ELR (cell line): ENCODE results near the gene CDK11A.
"Not testable (repeated sequence)": the region's sequence is repeated elsewhere in the genome, so short reads cannot be mapped to it uniquely, and the experiment has no call there.

ENCODE experiments used
- DNase-seq: peaks from one replicate; pipeline ENCODE4 v3.0.0-alpha.2; 2015; ENCODE audit warnings: low read depth

The CDK11A gene

DNA sequence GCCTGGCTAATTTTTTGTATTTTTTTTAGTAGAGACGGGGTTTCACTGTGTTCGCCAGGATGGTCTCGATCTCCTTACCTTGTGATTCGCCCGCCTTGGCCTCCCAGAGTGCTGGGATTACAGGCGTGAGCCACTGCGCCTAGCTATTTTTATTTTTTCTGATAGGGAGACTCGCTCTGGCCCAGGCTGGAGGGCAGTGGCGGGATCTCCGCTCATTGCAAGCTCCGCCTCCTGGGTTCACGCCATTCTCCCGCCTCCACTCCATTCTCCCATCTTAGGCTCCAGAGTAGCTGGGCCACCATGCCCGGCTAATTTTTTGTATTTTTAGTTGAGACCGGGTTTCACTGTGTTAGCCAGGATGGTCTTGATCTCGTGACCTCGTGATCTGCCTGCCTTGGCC, 1.9 kb upstream of the CDK11A start:
- not testable (repeated sequence) for DNase-seq

DNA sequence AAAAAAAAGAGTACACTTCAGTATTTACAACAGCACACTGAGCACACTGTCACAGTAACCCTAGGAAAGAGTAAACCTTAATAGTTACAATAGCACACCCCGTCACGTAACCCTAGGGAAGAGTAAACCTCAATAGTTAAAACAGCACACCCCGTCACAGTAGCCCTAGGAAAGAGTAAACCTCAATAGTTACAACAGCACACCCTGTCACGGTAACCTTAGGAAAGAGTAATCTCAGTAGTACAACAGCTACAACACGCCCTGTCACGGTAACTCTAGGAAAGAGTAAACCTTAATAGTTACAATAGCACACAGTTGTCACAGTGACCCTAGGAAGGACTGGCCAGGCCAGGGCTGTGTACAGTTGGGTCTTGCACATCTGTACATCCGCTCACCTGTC, 3.0 kb downstream of the CDK11A start:
- no peak for DNase-seq

DNA sequence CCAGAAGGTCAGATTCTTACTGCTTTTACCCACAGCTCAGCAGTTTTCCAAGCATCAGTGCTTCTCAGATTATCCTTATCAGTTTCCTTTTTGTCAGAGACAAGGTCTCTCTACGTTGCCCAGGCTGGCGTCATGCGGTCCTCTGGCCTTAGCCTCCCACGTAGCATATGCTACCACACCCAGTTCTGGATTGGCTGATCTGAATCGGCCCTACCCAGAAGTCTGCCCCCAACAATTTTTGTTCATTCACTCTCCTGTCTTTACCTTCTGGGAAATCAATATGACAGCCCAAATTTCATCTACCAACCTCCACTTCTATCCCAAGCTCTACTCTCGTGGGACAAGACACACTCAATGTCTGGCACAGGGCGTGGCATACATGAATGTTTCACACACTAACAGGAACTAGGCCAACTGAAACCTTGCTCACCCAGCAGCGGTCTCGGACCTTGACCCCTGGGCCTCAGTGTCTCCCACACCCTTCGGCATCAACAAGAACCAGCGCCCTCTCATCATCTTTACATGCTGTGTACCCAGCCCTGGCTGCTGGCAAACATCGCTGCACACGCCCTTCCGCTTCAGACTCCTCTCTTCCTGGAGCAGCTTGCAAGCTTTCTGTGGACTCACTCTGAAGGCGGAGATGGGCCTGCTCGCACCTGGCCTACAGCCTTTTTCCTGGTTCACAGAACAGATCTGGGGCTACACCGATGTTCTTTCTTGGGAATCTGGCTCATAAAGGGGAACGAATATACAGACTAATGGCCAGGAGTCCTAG, 8.9 kb downstream of the CDK11A start:
- DNase-seq, result not testable (repeated sequence)

DNA sequence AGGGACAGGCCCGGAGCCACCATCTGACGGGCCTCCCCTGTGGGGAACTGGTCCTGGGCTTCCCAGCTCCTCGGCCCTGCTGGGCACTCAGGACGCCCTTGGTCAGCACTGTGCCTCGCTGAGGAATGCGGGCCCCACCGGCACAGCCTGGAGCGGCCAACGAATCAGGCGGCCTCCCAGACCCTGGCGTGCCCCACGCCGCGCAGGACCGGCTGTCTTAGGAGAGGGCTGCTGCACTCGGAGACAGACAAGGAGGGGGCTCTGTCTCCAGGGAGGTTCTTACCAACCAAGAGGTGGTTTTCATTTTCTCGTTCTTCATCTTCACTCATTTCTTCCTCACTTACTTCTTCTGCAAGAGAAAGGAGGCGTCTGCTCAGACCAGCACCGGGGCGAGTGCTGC, 16.3 kb downstream of the CDK11A start:
- DNase-seq, result not testable (repeated sequence)

DNA sequence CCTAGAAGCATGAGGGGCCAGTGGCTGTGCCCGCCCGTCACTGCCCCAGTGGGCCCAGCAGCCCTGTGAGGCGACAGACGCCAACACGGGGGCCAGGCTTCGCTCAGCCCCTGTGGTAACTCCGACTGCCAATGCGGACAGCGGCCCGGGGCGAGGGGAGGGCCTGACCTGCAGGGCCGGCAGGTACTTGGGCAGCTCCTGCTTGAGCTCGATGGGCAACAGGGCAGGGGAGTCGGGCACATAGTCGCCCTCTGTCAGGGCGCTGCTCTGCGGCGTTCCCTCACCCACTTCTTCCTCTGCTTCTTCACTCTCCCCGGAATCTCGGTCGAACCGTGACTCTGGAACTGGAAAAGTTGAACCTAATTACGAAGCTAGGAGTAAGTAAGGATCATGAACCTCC, 16.9 kb downstream of the CDK11A start:
- DNase-seq, result not testable (repeated sequence)

DNA sequence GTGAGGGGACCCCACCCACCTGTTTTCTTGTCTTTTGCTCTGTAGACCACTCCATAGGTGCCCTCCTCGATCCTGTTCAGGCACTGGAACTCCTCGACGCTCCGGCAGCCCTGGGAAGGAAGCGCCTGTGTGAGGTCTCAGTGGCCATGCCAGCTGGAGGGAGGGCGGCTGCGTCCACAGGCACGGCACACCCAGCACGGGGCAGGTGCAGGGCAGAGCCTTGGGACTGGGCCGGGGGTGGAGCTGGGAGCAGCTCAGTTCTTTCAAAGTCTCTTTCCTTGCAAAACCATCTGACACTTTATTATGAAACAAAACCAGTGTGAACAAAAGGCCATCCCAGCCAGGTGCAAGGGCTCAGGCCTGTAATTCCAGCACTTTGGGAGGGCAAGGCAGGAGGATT, 18.5 kb downstream of the CDK11A start:
- not testable (repeated sequence) for DNase-seq

DNA sequence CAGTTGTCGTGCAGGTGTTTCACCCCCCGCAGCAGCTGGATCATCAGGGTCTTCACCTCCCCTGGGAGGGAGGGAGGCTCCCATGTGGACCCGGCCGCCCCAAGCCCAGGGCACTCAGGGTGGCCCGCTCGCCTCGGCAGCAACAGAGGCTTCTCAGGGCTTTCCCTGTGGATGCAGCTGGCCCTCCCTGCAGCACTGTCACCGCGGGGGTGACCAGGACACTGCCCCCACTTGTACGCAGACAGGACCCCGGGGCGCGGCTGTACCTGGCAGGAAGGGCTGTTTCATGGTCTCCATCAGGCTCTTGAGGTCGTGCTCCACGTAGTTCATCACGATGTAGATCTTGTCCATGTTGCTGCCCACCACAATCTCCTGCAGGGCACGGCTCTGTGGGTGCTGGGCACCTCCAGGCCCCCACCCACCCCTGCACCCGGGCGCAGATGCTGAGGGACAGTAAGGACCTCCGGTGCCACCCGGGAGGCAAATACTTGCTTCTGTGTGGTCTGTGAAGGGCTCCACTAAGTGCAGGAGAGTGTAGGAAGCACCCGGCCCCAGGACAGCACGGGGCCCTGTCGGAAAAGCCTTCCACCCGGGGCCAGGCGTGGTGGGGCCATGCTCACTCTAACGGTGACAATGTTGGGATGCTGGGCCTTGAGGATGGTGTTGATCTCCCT, 19.7 kb downstream of the CDK11A start:
- DNase-seq, result not testable (repeated sequence)

DNA sequence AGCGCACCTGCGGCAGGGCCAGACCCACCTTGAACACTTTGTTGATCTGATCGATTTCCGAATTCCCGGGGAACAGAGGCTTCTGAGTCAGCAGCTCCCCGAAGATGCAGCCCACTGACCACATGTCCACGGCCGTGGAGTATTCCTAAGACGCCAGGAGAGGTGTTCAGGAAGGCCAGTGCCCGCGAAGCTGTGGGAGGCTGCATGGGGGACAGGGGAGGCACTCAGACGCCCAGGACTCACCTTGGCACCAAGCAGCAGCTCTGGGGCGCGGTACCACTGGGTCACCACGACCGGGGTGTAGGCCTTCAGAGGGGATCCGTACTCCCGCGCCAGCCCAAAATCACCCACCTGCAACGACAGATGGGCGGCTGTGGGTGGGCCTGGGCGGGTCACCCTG, 20.4 kb downstream of the CDK11A start:
- DNase-seq, result no peak

DNA sequence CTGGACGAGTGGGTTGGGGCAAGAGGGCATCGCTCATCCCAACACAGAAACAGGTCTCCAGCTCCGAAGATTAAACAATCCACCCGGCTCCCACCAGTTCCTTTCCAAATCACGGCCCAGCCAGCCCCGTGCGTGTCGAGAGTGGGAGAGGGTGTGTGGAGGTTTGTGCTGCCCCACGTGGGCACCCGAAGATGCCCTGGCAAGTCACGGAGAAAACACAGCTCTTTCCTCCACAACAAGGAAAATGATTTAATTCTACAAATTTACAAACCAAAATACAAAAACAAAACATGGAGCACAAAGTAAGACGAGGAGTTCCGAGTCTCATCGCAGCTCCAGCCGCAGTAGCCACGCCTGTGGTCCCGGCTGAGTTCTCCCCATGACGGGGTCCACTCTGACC, 21.7 kb downstream of the CDK11A start:
- DNase-seq, result not testable (repeated sequence)

DNA sequence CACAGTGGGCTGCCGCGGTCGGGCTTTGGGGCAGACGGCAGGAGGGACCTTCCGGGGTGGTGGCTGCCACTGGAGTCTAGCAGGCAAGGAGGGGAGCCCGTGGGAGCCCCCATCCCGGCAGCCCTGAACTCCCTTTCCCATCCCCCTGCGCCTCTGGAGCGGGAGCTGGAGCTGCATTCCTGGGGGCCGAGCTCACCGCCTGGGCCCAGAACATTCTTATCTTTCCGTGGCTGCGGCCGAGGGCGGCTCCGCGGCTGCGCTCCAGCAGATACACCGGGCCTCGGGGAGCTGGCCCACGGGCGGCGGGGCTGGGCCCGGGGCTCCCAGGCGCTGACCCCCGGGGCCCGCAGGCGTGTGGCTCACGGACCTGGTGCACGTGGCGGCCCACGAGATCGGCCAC, 23.6 kb downstream of the CDK11A start:
- not testable (repeated sequence) for DNase-seq

DNA sequence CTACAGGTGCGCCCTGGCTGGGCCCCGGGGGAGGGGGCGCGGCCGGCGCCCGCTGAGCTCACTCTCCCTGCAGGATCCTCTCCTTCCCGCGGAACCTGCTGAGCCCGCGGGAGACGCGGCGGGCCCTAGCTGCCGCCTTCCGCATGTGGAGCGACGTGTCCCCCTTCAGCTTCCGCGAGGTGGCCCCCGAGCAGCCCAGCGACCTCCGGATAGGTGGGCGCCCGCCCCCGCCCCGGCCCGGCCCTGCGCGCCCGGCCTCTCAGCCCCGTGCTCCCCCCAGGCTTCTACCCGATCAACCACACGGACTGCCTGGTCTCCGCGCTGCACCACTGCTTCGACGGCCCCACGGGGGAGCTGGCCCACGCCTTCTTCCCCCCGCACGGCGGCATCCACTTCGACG, 24.1 kb downstream of the CDK11A start:
- not testable (repeated sequence) for DNase-seq

DNA sequence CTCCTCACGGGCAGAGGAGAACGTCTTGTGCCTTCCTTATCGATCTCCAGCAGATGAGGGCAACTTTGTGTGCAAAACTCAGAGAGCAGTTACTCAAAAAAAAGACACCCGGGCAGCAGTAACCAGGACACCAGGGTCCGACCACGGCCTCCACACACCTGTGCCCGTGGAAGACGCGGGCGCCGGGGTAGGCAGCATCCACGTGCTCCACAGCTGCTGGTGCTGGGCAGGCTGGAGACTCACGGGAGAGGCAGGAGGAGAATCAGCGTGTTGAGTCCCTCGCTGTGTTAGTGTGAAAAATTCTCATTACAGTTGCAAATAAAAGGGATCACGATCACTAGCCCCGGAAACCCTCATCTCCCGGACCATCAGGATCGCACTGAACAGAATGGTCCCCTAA, 25.1 kb downstream of the CDK11A start:
- DNase-seq, result not testable (repeated sequence)

DNA sequence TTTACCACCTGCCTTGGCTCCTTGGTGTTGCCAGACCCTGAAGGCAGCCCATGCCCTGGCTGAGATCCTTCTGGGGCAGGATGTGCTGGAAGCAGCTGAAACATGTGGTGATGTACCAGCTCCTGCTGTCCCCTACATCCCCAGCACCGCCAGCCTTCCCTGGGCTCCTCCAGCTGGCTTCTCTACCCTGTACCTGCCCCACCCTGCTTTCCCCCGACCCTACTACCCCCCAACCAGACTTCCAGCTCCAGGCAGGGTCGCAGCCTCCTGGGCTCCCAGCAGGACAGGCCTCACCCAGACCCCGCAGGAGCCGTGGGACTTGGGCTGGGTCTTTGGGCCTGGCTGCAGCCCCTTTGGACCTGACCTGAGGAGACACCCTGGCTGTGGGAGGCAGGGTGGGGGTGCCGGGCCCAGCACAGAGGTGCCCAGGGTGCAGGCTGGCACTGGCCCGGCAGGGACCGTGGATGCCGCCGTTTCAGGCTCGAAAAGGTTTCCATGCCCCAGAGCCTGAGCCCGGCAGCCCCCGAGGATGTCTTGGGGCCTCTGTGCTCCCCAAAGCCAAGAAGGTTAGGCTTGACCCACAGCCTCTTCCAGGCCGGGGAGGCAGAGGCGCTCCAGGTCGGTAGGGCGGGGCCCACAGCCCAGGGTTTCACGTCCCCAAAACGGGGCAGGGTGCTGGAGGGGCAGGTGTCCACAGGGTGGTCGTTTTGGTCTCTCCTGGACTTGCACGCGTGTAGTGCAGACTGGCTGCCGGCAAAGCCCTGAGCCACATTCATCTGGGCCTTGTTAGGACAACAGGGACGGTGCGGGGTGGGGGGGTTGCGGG, 26.6 kb downstream of the CDK11A start:
- DNase-seq, result not testable (repeated sequence)

DNA sequence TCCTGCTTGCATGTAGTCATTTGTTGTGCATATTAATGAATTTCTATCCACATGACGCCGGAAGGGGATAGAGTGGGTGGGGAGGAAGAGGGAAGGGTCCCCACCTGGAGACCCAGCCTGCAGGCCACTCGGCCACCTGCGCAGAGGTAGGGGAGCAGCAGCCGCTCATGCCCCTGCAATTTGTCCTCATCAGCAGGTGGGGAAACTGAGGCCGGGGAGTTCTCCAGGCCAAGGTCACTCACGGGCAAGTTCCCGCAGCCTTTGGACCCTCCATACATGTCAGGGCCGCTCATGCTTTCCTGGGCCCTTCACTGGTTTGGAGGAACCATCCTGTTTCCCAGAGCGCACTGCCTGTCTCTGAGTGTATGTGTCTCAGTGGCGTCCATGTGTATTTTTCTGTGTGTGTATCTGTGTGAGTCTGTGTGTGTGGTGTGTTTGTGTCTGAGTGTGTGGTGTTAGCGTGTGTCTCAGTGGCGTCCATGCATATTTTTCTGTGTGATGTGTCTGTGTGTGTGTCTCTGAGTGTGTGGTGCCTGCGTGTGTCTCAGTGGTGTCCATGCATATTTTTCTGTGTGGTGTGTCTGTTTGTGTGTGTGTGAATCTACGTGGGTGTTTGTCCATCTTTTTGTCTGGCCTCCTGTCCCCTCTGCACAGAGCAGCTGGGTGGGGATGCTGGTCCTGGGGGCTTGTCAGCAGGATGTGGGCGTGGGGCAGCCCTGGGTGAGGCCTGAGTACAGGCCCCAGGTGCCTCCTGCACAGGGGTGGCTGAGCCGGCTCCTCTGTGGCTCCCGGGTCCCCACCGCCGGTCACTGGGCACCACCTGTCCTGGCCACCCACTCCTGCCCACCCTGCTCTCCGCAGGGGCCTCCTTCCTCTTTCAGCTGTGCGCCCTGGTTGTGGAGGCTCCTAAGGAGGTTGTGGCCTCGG, 27.5 kb downstream of the CDK11A start:
- not testable (repeated sequence) for DNase-seq

DNA sequence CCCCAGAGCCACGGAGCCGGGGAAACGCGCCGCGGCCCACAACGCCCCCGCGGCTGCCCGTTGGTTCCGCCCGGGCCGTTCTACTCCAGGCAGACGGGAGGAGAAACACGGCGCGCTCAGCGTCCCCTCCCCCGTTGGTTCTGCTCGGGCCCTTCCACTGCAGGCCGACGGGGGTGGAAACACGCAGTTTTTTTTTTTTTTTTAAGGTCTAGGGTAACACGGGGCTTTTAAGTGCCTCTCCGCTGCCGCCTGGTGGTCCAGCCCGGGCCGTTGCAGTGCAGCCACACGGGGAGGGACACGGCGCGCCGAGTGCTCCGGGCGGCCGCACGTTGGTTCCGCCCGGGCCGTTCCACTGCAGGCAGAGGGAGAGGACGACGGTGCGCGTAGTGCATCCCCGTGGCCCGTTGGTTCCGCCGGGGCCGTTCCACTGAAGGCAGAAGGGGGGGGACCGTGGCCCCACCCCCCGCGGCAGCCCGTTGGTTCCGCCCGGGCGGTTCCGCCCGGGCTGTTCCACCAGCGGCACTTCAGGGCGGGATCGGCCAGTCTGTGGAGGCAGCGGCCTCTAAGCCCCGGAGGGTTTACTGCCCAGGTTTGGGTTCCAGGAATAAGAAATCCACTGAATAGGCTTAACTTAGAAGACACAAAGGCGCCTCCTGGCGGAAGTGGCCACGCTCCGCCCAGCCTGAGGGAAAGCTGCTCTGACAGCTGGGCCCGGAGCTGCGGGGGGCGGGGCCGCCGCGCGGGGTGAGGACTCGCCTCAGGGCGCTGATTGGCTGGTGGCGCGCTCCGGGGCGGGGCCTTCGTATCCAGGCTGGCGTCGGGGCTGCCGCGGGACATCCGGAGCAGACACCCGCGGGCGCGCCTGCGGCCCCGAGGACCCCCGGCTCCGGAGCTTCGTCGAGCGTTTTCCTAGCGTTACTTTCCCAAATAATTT, 31.2 kb downstream of the CDK11A start, which contains the start of gene SLC35E2B:
TSS of gene SLC35E2B (minus strand) at position 82 of the 934 bp plus-strand sequence. CDS start 16,096 bp downstream, outside the sequence.
- peak; percentile 87 for DNase-seq

DNA sequence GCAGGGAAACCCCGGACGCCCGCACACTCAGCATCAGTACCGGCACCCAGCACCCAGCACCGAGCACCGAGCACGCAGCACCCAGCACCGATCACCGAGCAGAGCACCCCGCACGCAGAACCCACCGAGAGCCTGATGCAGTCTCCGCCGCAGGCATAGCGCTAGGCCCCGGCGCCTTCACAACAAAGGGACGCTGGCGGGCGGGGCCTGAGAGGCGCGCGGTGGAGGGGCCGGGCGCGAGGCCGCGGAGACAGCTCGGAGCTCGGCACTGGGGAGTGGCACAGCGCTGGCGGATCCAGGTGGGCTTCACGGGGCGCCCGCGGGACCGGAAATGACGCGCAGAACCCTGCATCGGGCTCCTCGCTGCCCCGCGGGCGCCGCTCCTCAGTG, 31.8 kb downstream of the CDK11A start:
- DNase-seq, result peak; percentile 65

DNA sequence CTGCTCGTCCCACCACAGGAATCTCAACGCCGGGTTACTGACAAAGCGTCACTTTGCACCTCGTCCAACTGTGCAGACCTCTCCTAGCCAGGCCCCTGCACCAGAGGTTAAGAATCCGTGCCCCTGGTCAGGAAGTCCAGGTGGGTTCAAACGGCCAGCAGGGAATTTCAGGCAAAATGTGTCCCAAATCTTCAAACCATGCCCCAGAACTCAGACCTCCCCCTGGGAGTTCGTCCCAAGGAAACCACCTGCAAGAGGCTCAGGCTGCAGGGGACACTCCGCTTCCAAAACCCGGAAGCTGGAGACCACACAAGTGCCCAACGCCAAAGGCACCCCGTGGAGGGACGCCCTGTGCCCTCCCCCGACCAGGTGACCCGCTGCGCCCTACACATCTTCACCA, 32.7 kb downstream of the CDK11A start:
- DNase-seq, result not testable (repeated sequence)

DNA sequence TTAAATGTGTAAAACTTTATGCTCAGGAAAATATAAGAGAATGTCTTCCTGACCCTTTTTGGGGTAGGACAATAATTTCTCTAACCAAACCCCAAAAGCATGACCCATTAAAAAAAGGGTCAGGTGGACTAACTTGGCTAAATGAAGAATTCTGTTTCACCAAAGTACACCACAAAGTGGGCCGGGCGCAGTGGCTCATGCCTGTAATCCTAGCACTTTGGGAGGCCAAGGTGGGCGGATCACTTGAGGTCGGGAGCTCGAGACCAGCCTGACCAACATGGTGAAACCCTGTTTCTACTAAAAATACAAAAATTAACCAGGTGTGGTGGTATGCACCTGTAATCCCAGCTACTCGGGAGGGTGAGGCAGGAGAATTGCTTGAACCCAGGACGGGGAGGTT, 34.6 kb downstream of the CDK11A start:
- not testable (repeated sequence) for DNase-seq

DNA sequence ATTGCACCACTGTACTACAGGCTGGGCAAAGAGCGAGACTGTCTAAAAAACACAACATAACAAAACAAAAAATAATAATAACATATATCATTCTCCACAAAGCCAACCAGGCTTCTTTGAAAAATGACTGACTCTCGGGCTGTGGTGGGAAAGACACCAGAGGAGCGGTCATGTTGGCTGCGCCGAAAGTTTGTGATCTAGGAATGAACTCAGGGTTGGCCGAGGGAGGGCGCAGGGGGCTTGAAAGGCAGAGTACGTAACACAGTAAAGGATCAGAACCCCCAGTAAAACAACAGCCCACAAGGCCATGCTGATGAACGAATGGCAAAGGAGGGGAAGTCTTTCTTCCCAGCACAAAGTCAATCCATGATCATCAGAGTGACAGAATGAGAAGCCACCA, 36.3 kb downstream of the CDK11A start:
- no peak for DNase-seq

DNA sequence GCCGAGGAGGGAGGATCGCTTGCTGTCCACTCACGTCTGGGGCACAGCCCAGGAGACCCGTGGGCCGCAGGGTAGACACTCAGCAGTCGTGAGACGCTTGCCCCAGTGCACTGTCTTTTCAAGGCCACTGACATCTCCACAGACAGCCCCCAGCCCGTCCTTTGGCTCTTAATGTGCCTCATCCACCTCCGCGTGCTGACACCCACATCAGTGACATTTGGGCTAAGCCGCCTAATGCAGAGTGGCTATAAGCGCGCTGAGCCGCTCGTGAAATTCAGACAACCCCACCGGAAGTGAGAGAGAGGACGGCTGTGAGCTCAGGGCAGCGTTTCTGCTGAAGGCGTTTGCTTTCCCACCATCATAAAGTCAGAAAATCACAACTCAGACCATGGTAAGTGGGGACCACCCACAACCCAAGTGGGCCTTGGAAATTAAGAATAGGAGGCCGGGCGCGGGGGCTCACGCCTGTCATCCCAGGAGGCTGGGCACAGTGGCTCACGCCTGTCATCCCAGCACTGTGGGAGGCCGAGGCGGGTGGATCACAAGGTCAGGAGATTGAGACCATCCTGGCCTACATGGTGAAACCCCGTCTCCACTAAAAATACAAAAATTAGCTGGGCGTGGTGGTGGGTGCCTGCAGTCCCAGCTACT, 40.0 kb downstream of the CDK11A start:
- no peak for DNase-seq
